Endothelial cell of umbilical vein (primary cell): ENCODE results near the gene SDC1. TPM values are rescaled to one million over a fixed set of nuclear protein-coding genes. Genes with fewer than 3 reads are reported as not detected.

Experiments used
- BruUV-seq: library from RNA; stranded (reverse); fragments of 400-500 nt; replicated peaks from 2 replicates; lab custom pipeline; 2021; lab: Mats Ljungman, UMichigan
- CTCF ChIA-PET: fragments of 300-600, 350-600 bp; sonication (Branson Sonifier 250); formaldehyde crosslinking; loops from one replicate; lab custom pipeline; 2021; ENCODE audit warnings: antibody characterized with exemption, inconsistent platforms; lab: Charles Lee
- POLR2A ChIA-PET: fragments of 300-600, 350-600 bp; sonication (Branson Sonifier 250); formaldehyde crosslinking; loops from one replicate; lab custom pipeline; 2021; ENCODE audit warnings: antibody characterized with exemption, inconsistent platforms; lab: Charles Lee
- DNase-seq: peaks from one replicate; pipeline ENCODE4 v3.0.0-alpha.2; 2011; ENCODE audit warnings: low read depth, low spot score
- FAIRE-seq: peaks from 2 replicates; lab custom pipeline; 2011; peaks lifted over from hg19 to GRCh38; lab: Jason Lieb, UNC
- H2AFZ ChIP-seq: 2 replicates; pipeline ENCODE4 v1.6.0; 2012; ENCODE audit warnings: low read depth, low read length, control low read depth, inconsistent platforms
- H3K27ac ChIP-seq: 2 replicates; pipeline ENCODE4 v1.5.1; 2011; ENCODE audit warnings: low read depth, mild to moderate bottlenecking, control low read depth, low read length, moderate library complexity; ENCODE audit not compliant: insufficient read depth
- H3K27me3 ChIP-seq, 2 experiments: 2 replicates each; pipeline versions ENCODE4 v1.6.0 to v1.6.1; 2011; ENCODE audit warnings: low read length in 2 of 2, mixed read lengths in 1 of 2; ENCODE audit not compliant: control insufficient read depth in 2 of 2, insufficient read depth in 2 of 2
- H3K36me3 ChIP-seq, 2 experiments: 2 replicates in 1 of 2; 3 replicates in 1 of 2; pipeline ENCODE4 v1.5.1; 2011; ENCODE audit warnings: low read length in 2 of 2, mild to moderate bottlenecking in 1 of 2, moderate library complexity in 1 of 2; ENCODE audit not compliant: control insufficient read depth in 2 of 2, insufficient read depth in 2 of 2; ENCODE audit errors: extremely low read depth in 1 of 2
- H3K4me1 ChIP-seq: 3 replicates; pipeline ENCODE4 v1.5.1; 2011; ENCODE audit warnings: mild to moderate bottlenecking, low read length; ENCODE audit not compliant: control insufficient read depth, insufficient read depth; ENCODE audit errors: extremely low read depth
- H3K4me2 ChIP-seq: 2 replicates; pipeline ENCODE4 v1.6.1; 2011; ENCODE audit warnings: low read length, control low read depth, mixed read lengths; ENCODE audit not compliant: insufficient read depth
- H3K4me3 ChIP-seq, 3 experiments: fragments of 200-600 bp in 1 of 3; sonication (generic), shearing (Covaris generic) in 1 of 3; replicated peaks in 1 of 3; 2 replicates each; pipeline ENCODE4 v1.5.1; 2011 to 2016; ENCODE audit warnings: control low read depth in 3 of 3, low read length in 3 of 3, mild to moderate bottlenecking in 2 of 3, inconsistent platforms in 1 of 3, low read depth in 1 of 3, moderate library complexity in 1 of 3; ENCODE audit not compliant: insufficient read depth in 1 of 3
- H3K79me2 ChIP-seq: 2 replicates; pipeline ENCODE4 v1.6.0; 2012; ENCODE audit warnings: low read length, inconsistent platforms; ENCODE audit not compliant: control insufficient read depth, insufficient read depth
- H3K9ac ChIP-seq: replicated peaks from 2 replicates; pipeline ENCODE3; 2011; ENCODE audit warnings: low read length, control low read depth; ENCODE audit not compliant: insufficient read depth; ENCODE audit errors: extremely low read depth
- H3K9me1 ChIP-seq: replicated peaks from 3 replicates; pipeline ENCODE4 v1.6.0; 2011; ENCODE audit warnings: mild to moderate bottlenecking, low read length; ENCODE audit not compliant: control insufficient read depth, insufficient read depth; ENCODE audit errors: extremely low read depth
- H3K9me3 ChIP-seq: replicated peaks from 2 replicates; pipeline ENCODE4 v1.5.1; 2012; ENCODE audit warnings: low read length, inconsistent platforms; ENCODE audit not compliant: control insufficient read depth, insufficient read depth
- H4K20me1 ChIP-seq: replicated peaks from 2 replicates; pipeline ENCODE3; 2011; ENCODE audit warnings: mild to moderate bottlenecking, low read length; ENCODE audit not compliant: control insufficient read depth, insufficient read depth; ENCODE audit errors: extremely low read depth
- EZH2 ChIP-seq: IDR thresholded peaks from 2 replicates; pipeline ENCODE4 v1.6.1; 2012; ENCODE audit warnings: borderline replicate concordance, low read depth, mild to moderate bottlenecking, moderate library complexity, low read length, inconsistent platforms; ENCODE audit not compliant: severe bottlenecking
- FOS ChIP-seq: IDR thresholded peaks from 2 replicates; pipeline ENCODE4 v1.6.1; 2011; ENCODE audit warnings: mild to moderate bottlenecking, low read length, moderate library complexity, borderline replicate concordance; ENCODE audit not compliant: insufficient read depth
- GATA2 ChIP-seq: IDR thresholded peaks from 2 replicates; pipeline ENCODE4 v1.7.0; 2011; ENCODE audit warnings: low read depth, mild to moderate bottlenecking, moderate library complexity, mixed read lengths, low read length; ENCODE audit not compliant: insufficient read length, insufficient read depth
- JUN ChIP-seq: IDR thresholded peaks from 2 replicates; pipeline ENCODE4 v1.6.1; 2011; ENCODE audit warnings: borderline replicate concordance, low read depth; ENCODE audit not compliant: insufficient read length, insufficient read depth
- MYC ChIP-seq: IDR thresholded peaks from one replicate; pipeline ENCODE4 v1.6.1; 2011; ENCODE audit warnings: mild to moderate bottlenecking, low read depth, low read length
- POLR2A ChIP-seq: IDR thresholded peaks from 2 replicates; pipeline ENCODE4 v1.6.1; 2012; ENCODE audit warnings: low read depth, mild to moderate bottlenecking, control low read depth, low read length
- POLR2AphosphoS5 ChIP-seq: IDR thresholded peaks from 2 replicates; pipeline ENCODE4 v1.6.1; 2012; ENCODE audit warnings: low read depth, mild to moderate bottlenecking, control low read depth, low read length, moderate library complexity; ENCODE audit not compliant: insufficient read depth
- dilution Hi-C: fragments of 300-500 bp; cut with MboI; formaldehyde crosslinking; loops from one replicate; pipeline ENCODE4 v1.15.0; 2019; ENCODE audit warnings: low sequenced_read_pairs; ENCODE audit not compliant: extremely low pct_ligation_motif_present
- intact Hi-C: fragments of 100-400 bp; cut with micrococcal nuclease; formaldehyde crosslinking; loops from one replicate; pipeline ENCODE4 v1.10.0; 2022
- polyA plus RNA-seq, 4 experiments: library from polyadenylated mRNA; depleted of rRNA in 3 of 4; stranded (reverse) in 3 of 4; unstranded in 1 of 4; fragments of >200 nt; gene quantifications; 2 replicates each; pipeline versions ENCODE4 v1.2.1 to v1.2.3, GENCODE V29; 2011 to 2012; ENCODE audit warnings: missing spikeins in 1 of 4
- total RNA-seq: library from RNA; stranded (reverse); gene quantifications from 2 replicates; pipeline ENCODE4 v1.2.3, GENCODE V29; 2021
- TF ChIP-seq, protein P1 (sequence below), 2 donors: IDR thresholded peaks; 1 replicate in 1 of 2; 2 replicates in 1 of 2; pipeline ENCODE4 v1.5.1; 2011; ENCODE audit warnings: low read length in 2 of 2, mild to moderate bottlenecking in 2 of 2, moderate library complexity in 2 of 2, control low read depth in 1 of 2, inconsistent platforms in 1 of 2, low read depth in 1 of 2; ENCODE audit not compliant: insufficient read depth in 1 of 2; ENCODE audit errors: extremely low read depth in 1 of 2

SDC1 gene
- total and polyA plus RNA-seq, 2 donors (not counting 3 experiments of a cell fraction or from before 2014, with no cell fraction given) = 3.2 to 4.0 TPM

DNA sequence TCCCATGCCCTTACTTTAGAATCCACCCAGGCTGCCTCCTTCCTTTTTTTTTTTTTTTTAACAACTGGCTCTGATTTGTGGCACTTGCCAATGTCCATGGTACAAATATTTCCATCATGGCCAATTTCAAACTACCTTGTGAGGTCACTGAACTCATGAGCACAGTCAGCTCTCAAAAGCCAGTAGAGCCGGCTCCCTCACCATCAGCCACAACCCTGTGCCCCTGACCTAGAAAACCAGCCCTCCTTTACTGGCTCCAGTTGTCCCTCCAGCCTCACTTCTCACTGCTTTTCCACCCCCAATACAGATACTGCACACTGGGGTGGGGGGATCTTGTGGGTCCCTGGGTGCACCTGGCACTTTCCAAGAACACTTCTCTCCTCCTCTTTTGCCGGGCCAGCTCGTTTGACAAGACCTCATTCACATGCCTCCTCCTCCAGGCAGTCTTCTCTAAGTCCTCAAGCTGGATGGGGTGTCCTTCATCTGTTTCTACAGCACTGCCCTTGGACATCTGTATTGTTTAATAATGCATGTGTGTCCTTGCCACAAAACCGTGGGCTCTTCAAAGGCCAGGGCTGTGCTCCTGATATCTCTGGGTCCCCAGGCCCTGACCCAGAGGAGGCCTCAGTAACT lies 35.5 kb downstream of the SDC1 start:
- no peak overlapping the region for H2AFZ ChIP-seq
- no peaks in the 10 kb centered on the region for H3K9me3 ChIP-seq
- H3K4me3 ChIP-seq = no peak overlapping the region
- CTCF ChIA-PET = interaction anchor here (0.6 to 1.8 kb wide), 4 partner anchors 9 to 234 kb away, joined by 3 to 9 read pairs (median 4); no protein-coding TSS in a partner anchor
- H3K79me2 ChIP-seq = no peaks in the 10 kb centered on the region
- dilution Hi-C loops (no loop called here), intact Hi-C loops (no loop called here)
- BruUV-seq = no TSS peak
- FAIRE-seq (no peak), DNase-seq (no peak)
- POLR2A ChIA-PET = no interaction called here
- no peak overlapping the region for H3K27ac ChIP-seq
- no peaks in the 10 kb centered on the region for H4K20me1 ChIP-seq
- no peak for TF ChIP-seq MYC
- H3K9ac ChIP-seq = no peak overlapping the region
- H3K9me1 ChIP-seq = no peaks in the 10 kb centered on the region
- no peaks in the 10 kb centered on the region for H3K36me3 ChIP-seq
- no peak overlapping the region for H3K4me2 ChIP-seq
- H3K4me1 ChIP-seq = no peaks in the 10 kb centered on the region
- no peaks in the 10 kb centered on the region for H3K27me3 ChIP-seq

DNA sequence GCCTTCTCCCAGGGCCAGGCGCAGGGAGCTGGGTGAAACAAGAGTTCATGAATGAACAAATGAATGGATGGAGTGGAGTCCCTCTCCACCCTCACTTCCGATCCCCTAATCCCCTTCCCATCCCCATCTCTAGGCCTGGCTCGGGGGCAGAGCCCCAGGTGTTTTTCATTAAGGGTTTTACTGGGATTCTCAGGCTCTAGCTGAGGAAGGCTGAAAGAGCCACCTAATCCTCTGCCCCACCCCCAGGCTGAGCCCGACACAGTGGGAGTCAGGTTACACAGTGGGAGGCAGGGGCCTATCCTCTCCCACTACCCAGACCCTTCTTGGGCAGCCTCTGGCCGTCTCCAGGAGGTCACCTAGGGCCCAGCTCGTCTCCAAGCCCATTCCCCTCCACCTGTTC lies 36.1 kb downstream of the SDC1 start:
- Histone ChIP-seq H3K9me3 (no peaks in the 10 kb centered on the region), H3K4me1 (no peaks in the 10 kb centered on the region), H4K20me1 (no peaks in the 10 kb centered on the region), H3K36me3 (no peaks in the 10 kb centered on the region), H3K9ac (no peak overlapping the region), H3K4me3 (no peak overlapping the region), H2AFZ (no peak overlapping the region), H3K27ac (no peak overlapping the region), H3K4me2 (no peak overlapping the region), H3K27me3 (no peaks in the 10 kb centered on the region), H3K9me1 (no peaks in the 10 kb centered on the region), H3K79me2 (no peaks in the 10 kb centered on the region)
- ChIA-PET CTCF (interaction anchor here (0.6 to 1.8 kb wide), 4 partner anchors 9 to 233 kb away, joined by 3 to 9 read pairs (median 4); no protein-coding TSS in a partner anchor), POLR2A (no interaction called here)
- intact Hi-C loops (no loop called here), dilution Hi-C loops (no loop called here)
- FAIRE-seq (no peak), DNase-seq (no peak)
- TF ChIP-seq GATA2 (no peak), POLR2AphosphoS5 (no peak), EZH2 (no peak), JUN (no peak), MYC (no peak), POLR2A (no peak), FOS (no peak)
- TF ChIP-seq, protein P1, sequence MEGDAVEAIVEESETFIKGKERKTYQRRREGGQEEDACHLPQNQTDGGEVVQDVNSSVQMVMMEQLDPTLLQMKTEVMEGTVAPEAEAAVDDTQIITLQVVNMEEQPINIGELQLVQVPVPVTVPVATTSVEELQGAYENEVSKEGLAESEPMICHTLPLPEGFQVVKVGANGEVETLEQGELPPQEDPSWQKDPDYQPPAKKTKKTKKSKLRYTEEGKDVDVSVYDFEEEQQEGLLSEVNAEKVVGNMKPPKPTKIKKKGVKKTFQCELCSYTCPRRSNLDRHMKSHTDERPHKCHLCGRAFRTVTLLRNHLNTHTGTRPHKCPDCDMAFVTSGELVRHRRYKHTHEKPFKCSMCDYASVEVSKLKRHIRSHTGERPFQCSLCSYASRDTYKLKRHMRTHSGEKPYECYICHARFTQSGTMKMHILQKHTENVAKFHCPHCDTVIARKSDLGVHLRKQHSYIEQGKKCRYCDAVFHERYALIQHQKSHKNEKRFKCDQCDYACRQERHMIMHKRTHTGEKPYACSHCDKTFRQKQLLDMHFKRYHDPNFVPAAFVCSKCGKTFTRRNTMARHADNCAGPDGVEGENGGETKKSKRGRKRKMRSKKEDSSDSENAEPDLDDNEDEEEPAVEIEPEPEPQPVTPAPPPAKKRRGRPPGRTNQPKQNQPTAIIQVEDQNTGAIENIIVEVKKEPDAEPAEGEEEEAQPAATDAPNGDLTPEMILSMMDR (IDR thresholded peaks at IDR 0.05; ENCODE audit: extremely low read depth in 1 of 2, insufficient read depth in 1 of 2, low read depth in 1 of 2, low read length in 2 of 2) = no peak
- BruUV-seq = no TSS peak
